HG03095 (cell line): ENCODE measurements around the gene C2CD5.
"Not testable (repeated sequence)": the region's sequence is repeated elsewhere in the genome, so short reads cannot be mapped to it uniquely, and the experiment has no call there.

ENCODE experiments used
- ATAC-seq: cut with Tn5 transposase; IDR thresholded peaks from one replicate; pipeline ENCODE4 v1.9.1; 2021; ENCODE audit warnings: moderate library complexity; ENCODE audit not compliant: unreplicated experiment

The C2CD5 gene

DNA sequence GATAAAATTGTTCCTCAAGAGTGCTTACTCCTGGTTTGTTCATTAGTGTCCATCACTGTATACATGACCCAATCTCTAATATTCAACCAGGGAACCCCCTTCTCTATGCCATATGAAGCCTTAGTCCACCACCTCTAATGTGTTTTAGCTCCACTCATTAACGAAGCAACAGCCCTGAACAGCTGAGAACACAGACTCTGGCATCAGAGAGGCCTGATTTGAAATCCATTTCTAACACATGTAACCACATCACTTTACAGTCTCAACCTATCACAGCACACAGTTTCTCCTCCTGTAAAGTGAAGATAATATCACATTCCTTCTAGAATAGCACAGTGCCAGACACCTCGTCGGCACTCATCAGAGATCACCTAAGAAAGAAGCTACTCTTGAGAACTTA lies 64.3 kb downstream of the C2CD5 start:
- no peak for ATAC-seq

DNA sequence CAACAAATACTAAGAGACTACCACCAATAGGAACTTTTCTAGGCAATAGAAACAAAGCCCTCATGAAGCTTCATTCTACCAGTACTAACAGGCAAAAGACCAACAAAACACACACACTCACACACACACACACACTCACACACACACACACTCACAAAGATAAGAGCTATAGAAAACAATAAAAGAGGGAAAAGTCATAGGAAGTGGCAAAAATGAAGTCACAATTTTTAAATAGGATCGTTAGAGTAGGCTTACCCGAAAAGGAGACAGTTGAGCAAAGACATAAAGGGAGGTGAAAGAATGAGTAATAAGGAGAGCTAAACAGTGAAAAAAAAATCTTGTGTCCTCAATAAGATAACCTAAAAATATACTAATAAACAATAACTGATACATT lies 66.5 kb downstream of the C2CD5 start:
- peak; percentile 44 for ATAC-seq

- no peak for ATAC-seq
Measured at GRCh38 chr12:22477166-22477893, 67.0 kb downstream of the C2CD5 start.

- ATAC-seq = no peak
Measured at GRCh38 chr12:22476133-22476532, 68.2 kb downstream of the C2CD5 start.

GRCh38 chr12:22474970-22475720 lies 69.2 kb downstream of the C2CD5 start:
- no peak for ATAC-seq

DNA sequence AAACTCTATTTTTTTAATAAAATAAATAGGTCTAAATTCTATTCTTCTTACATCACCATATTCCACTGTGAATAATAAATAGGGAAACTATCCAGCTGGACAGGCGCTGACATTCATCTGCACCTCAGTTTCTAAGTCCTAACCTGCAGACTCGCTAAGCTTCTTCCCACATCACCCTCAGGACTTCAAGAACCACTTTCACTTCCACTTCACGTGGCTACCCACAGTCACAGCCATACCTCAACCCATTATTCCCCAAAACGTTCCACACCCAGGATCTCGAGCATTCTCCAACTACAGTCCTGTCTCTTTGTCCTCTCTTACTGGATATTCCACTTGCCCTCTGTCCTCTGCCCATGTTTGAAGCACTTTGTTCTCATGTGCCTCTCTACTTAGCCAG lies 71.1 kb downstream of the C2CD5 start:
- ATAC-seq = peak; percentile 62

- ATAC-seq = no peak
Measured at GRCh38 chr12:22467190-22467589, 77.2 kb downstream of the C2CD5 start.

DNA sequence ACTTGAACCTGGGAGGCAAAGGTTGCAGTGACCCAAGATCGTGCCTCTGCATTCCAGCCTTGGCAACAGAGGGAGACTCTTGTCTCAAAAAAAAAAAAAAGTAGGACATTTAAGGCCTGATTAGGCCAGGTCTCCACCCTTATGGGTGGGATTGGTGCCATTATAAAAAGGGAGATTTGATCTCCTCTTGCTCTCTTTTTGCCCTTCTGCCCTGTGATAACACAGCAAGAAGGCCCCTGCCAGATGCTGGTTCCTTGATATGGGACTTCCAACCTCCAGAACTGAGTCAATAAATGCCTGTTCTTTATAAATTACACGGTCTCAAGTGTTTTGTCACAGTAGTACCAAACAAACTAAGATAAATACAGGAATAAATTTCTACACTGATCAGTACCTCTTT lies 81.0 kb downstream of the C2CD5 start:
- no peak for ATAC-seq

GRCh38 chr12:22461786-22462185 lies 82.6 kb downstream of the C2CD5 start:
- ATAC-seq = no peak

- ATAC-seq = no peak
Measured at GRCh38 chr12:22459838-22460490, 84.4 kb downstream of the C2CD5 start.

- ATAC-seq = no peak
Measured at GRCh38 chr12:22458298-22458937, 85.9 kb downstream of the C2CD5 start.

- ATAC-seq = no peak
Measured at GRCh38 chr12:22457085-22457484, 87.3 kb downstream of the C2CD5 start.

GRCh38 chr12:22453511-22453910 lies 90.8 kb downstream of the C2CD5 start:
- ATAC-seq = no peak

- ATAC-seq = no peak
Measured at GRCh38 chr12:22447223-22447622, 97.1 kb downstream of the C2CD5 start.

DNA sequence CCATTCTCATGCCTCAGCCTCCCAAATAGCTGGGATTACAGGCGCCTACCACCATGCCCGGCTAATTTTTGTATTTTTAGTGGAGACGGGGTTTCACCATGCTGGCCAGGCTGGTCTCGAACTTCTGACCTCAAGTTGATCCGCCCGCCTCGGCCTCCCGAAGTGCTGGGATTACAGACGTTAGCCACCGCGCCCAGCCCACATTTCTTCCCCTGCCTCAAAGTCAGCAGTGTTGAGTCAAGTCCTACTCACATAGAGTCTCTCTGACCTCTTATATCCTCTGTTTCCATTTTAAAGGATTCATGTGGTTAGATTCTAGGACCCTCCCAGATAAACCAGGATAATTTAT lies 100.1 kb downstream of the C2CD5 start:
- ATAC-seq = not testable (repeated sequence)

- peak; percentile 100 for ATAC-seq
Measured at GRCh38 chr12:22443379-22444316, 100.7 kb downstream of the C2CD5 start.

GRCh38 chr12:22437031-22437806 lies 107.1 kb downstream of the C2CD5 start:
- no peak for ATAC-seq

GRCh38 chr12:22435583-22435982 lies 108.8 kb downstream of the C2CD5 start:
- ATAC-seq = no peak

DNA sequence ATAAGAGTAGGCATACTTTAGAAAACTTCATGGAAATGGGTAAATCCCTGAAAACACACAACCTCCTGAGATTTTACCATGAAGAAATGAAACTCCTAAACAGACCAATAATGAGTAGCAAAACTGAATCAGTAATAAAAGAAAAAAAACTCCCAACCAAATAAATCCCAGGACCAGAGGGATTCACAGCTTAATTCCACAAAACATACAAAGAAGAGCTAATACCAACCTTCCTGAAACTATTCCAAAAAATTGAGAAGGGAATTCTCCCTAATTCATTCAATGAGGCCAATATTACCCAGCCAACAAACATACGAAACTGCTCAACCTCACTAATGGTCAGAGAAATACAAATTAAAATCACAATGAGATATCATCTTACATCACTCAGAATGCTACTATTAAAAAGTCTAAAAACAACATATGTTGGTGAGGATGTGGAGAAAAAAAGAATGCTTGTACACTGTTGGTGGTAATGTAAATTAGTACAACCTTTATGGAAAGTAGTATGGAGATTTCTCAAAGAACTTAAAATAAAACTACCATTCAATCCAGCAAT lies 112.6 kb downstream of the C2CD5 start:
- ATAC-seq = no peak
